ENCODE measurements around the gene ALDH18A1.

Gene ALDH18A1

GRCh38 chr10:95663496-95663895, 7.0 kb upstream of the ALDH18A1 start:
- H3K4me1 Mint-ChIP-seq (ENCODE audit: low read depth): no peaks in the 10 kb centered on the region
- DNase-seq (ENCODE audit: low spot score): no peak
- no peaks in the 10 kb centered on the region for H3K27me3 Mint-ChIP-seq (ENCODE audit: low read depth)
- H3K36me3 Mint-ChIP-seq (ENCODE audit: low read depth): peaks cover 26% of the 10 kb centered on the region
- no peak overlapping the region for H3K27ac Mint-ChIP-seq
- H3K4me3 Mint-ChIP-seq: no peak overlapping the region
- no peaks in the 10 kb centered on the region for H3K9me3 Mint-ChIP-seq

- DNase-seq (ENCODE audit: low spot score): no peak
- H3K4me3 Mint-ChIP-seq: no peak overlapping the region
- H3K27ac Mint-ChIP-seq: no peak overlapping the region
- no peaks in the 10 kb centered on the region for H3K9me3 Mint-ChIP-seq
- H3K27me3 Mint-ChIP-seq (ENCODE audit: low read depth): no peaks in the 10 kb centered on the region
- peaks cover 13% of the 10 kb centered on the region for H3K36me3 Mint-ChIP-seq (ENCODE audit: low read depth)
- peaks cover 4% of the 10 kb centered on the region for H3K4me1 Mint-ChIP-seq (ENCODE audit: low read depth)
Observed at GRCh38 chr10:95661818-95662217, 5.3 kb upstream of the ALDH18A1 start.

GRCh38 chr10:95660283-95660682, 3.8 kb upstream of the ALDH18A1 start:
- Mint-ChIP-seq H3K4me1 (ENCODE audit: low read depth) (peaks cover 13% of the 10 kb centered on the region), H3K36me3 (ENCODE audit: low read depth) (peaks cover 10% of the 10 kb centered on the region), H3K27ac (no peak overlapping the region), H3K4me3 (no peak overlapping the region), H3K9me3 (no peaks in the 10 kb centered on the region), H3K27me3 (ENCODE audit: low read depth) (no peaks in the 10 kb centered on the region)
- DNase-seq (ENCODE audit: low spot score): no peak

DNA sequence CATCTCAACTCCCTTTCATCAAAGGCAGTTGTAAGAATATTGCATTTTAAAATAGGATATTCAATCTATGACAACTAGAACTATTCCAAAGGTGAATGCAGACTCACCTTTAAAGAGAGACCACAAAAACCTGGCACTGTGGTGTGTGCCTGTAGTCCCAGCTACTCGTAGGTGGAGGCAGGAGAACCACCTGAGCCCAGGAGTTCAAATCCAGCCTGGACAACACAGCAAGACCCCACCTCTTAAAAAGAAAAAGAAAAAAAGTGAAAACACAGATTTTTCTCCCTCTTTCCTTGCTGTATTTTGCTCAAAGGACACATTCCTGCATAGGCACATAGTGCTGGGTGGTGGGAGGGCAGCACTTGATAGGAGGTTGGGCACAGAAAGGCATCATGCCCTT, 739 bp upstream of the ALDH18A1 start:
- H3K9me3 Mint-ChIP-seq: no peaks in the 10 kb centered on the region
- H3K4me3 Mint-ChIP-seq: peak overlapping the region; percentile 93
- DNase-seq (ENCODE audit: low spot score): no peak
- H3K36me3 Mint-ChIP-seq (ENCODE audit: low read depth): peaks cover 22% of the 10 kb centered on the region
- no peak overlapping the region for H3K27ac Mint-ChIP-seq
- H3K27me3 Mint-ChIP-seq (ENCODE audit: low read depth): no peaks in the 10 kb centered on the region
- peaks cover 21% of the 10 kb centered on the region for H3K4me1 Mint-ChIP-seq (ENCODE audit: low read depth)

GRCh38 chr10:95655571-95656290, 780 bp downstream of the ALDH18A1 start:
- DNase-seq (ENCODE audit: low spot score): peak; percentile 51
- H3K27ac Mint-ChIP-seq: peak overlapping the region; percentile 82
- peaks cover 32% of the 10 kb centered on the region for H3K36me3 Mint-ChIP-seq (ENCODE audit: low read depth)
- peaks cover 25% of the 10 kb centered on the region for H3K4me1 Mint-ChIP-seq (ENCODE audit: low read depth)
- H3K9me3 Mint-ChIP-seq: peaks cover 13% of the 10 kb centered on the region
- no peaks in the 10 kb centered on the region for H3K27me3 Mint-ChIP-seq (ENCODE audit: low read depth)
- peak overlapping the region; percentile 93 for H3K4me3 Mint-ChIP-seq

- H3K36me3 Mint-ChIP-seq (ENCODE audit: low read depth): peaks cover 44% of the 10 kb centered on the region
- peaks cover 28% of the 10 kb centered on the region for H3K4me1 Mint-ChIP-seq (ENCODE audit: low read depth)
- DNase-seq (ENCODE audit: low spot score): no peak
- no peak overlapping the region for H3K4me3 Mint-ChIP-seq
- no peaks in the 10 kb centered on the region for H3K27me3 Mint-ChIP-seq (ENCODE audit: low read depth)
- H3K9me3 Mint-ChIP-seq: peaks cover 17% of the 10 kb centered on the region
- H3K27ac Mint-ChIP-seq: no peak overlapping the region
Observed at GRCh38 chr10:95653895-95654294, 2.6 kb downstream of the ALDH18A1 start.

DNA sequence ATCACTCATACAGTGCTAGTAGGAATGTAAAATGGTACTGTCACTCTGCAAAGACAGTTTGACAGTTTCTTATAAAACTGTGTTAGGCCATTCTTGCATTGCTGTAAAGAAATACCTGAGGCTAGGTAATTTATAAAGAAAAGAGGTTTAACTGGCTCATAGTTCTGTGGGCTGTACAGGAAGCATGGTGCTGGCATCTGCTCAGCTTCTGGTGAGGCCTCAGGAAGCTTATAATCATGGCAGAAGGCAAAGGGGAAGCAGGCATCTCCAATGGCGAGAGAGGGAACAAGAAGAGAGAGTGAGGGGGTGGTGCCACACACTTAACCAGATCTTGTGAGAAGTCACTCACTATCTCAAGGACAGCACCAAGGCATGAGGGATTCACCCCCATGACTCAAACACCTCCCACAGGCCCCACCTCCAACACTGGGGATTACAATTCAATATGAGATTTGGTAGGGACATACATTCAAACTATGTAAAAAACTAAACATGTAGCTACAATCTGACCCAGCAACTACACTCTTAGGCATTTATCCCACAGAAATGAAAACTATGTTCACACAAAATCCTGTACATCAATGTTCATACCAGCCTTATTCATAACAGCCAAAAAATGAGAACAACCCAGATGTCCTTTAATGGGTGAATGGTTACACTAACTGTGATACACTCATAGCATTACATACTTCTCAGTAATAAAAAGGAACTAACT, 5.0 kb downstream of the ALDH18A1 start:
- no peaks in the 10 kb centered on the region for H3K27me3 Mint-ChIP-seq (ENCODE audit: low read depth)
- no peak for DNase-seq (ENCODE audit: low spot score)
- no peak overlapping the region for H3K4me3 Mint-ChIP-seq
- peaks cover 28% of the 10 kb centered on the region for H3K4me1 Mint-ChIP-seq (ENCODE audit: low read depth)
- peaks cover 60% of the 10 kb centered on the region for H3K36me3 Mint-ChIP-seq (ENCODE audit: low read depth)
- peaks cover 17% of the 10 kb centered on the region for H3K9me3 Mint-ChIP-seq
- H3K27ac Mint-ChIP-seq: no peak overlapping the region

DNA sequence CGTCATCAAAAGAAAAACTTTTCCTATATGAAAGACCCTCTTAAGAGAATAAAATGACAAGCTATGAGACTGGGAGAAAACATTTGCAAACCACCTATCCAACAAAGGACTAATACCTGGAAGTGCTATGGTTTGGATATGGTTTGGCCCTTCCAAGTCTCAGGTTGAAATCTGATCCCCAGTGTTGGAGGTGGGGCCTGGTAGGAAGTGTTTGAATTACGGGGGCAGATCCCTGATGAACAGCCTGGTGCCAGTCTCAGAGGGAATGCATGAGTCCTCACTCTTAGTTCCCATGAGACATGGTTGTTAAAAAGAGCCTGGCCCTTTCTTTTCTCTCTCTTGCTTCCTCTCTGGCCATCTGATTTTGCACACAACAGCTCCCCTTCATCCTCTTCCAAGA, 6.3 kb downstream of the ALDH18A1 start:
- H3K27ac Mint-ChIP-seq: no peak overlapping the region
- H3K36me3 Mint-ChIP-seq (ENCODE audit: low read depth): peaks cover 70% of the 10 kb centered on the region
- H3K4me3 Mint-ChIP-seq: no peak overlapping the region
- peaks cover 17% of the 10 kb centered on the region for H3K9me3 Mint-ChIP-seq
- H3K27me3 Mint-ChIP-seq (ENCODE audit: low read depth): no peaks in the 10 kb centered on the region
- peaks cover 30% of the 10 kb centered on the region for H3K4me1 Mint-ChIP-seq (ENCODE audit: low read depth)
- DNase-seq (ENCODE audit: low spot score): no peak

- H3K36me3 Mint-ChIP-seq (ENCODE audit: low read depth): peaks cover 72% of the 10 kb centered on the region
- no peaks in the 10 kb centered on the region for H3K27me3 Mint-ChIP-seq (ENCODE audit: low read depth)
- H3K4me1 Mint-ChIP-seq (ENCODE audit: low read depth): peaks cover 32% of the 10 kb centered on the region
- no peak overlapping the region for H3K27ac Mint-ChIP-seq
- H3K4me3 Mint-ChIP-seq: no peak overlapping the region
- H3K9me3 Mint-ChIP-seq: peaks cover 17% of the 10 kb centered on the region
- DNase-seq (ENCODE audit: low spot score): no peak
Observed at GRCh38 chr10:95648138-95648537, 8.4 kb downstream of the ALDH18A1 start.

DNA sequence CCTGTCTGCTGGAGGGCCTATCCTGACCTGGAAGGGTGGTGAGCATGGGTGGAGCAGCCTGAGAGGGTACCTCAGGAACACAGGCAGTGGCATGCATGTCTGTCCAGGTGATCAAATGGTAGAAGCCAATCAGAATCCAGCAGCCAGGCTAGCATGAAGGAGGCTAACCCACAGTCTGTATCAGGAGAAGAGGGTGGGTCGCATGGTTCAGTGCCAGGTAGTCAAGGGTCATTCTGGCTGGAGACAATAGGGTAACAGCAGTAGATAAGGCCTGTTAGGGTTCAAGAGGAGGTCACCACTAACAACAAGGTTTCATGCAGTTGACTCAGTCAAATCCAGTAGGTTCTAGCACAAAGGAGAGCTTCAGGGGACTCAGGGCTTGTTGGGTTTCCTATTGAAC, 10.4 kb downstream of the ALDH18A1 start:
- peaks cover 7% of the 10 kb centered on the region for H3K9me3 Mint-ChIP-seq
- H3K27me3 Mint-ChIP-seq (ENCODE audit: low read depth): no peaks in the 10 kb centered on the region
- no peak overlapping the region for H3K4me3 Mint-ChIP-seq
- H3K36me3 Mint-ChIP-seq (ENCODE audit: low read depth): peaks cover 59% of the 10 kb centered on the region
- H3K27ac Mint-ChIP-seq: no peak overlapping the region
- DNase-seq (ENCODE audit: low spot score): no peak
- peaks cover 31% of the 10 kb centered on the region for H3K4me1 Mint-ChIP-seq (ENCODE audit: low read depth)

DNA sequence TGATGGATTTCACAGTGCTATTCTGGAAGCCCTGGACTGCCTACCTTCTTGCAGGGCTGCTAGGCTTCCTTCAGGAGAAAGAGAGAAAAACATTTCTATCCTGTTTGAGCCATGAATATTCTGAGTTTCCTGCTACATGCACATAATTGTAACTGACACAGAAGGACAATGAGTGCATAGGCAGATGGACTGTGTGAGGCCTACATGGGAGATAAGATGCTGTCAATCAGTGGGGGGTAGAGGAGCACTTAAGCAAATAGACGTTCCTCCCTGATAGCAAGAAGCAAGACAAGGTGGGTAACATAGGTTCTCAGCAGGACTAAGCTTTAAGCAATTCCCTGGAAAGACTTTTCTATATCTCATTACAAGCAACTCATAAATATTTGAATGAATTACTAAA, 11.6 kb downstream of the ALDH18A1 start:
- no peak for DNase-seq (ENCODE audit: low spot score)
- H3K9me3 Mint-ChIP-seq: no peaks in the 10 kb centered on the region
- no peak overlapping the region for H3K27ac Mint-ChIP-seq

DNA sequence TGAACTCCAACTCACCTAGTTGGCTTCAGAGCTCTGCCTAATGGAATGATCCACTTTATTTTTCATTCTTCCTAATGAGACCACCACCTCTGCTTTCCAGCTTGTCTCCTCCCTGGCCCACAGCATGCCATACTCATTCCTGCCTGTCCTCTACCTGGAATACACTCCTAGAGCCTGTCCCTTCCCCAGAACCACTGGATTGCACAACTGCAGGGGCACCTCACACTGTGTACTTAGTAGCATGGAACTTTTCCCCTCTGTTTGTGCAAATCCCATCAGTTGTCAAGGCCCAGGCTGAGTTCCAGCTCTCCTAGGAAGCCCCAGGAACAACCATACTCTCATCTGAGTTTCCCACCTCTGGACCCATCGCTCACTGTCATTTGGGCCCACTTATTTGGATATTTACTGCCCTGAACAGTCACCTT, 15.6 kb downstream of the ALDH18A1 start:
- H3K27ac Mint-ChIP-seq: no peak overlapping the region
- no peaks in the 10 kb centered on the region for H3K9me3 Mint-ChIP-seq
- DNase-seq (ENCODE audit: low spot score): no peak
- H3K36me3 Mint-ChIP-seq (ENCODE audit: low read depth): peaks cover 45% of the 10 kb centered on the region
- H3K4me1 Mint-ChIP-seq (ENCODE audit: low read depth): peaks cover 16% of the 10 kb centered on the region
- H3K27me3 Mint-ChIP-seq (ENCODE audit: low read depth): no peaks in the 10 kb centered on the region
- no peak overlapping the region for H3K4me3 Mint-ChIP-seq

More for the DNA sequence above, 11.6 kb downstream of the ALDH18A1 start:
- Mint-ChIP-seq H3K27me3 (ENCODE audit: low read depth) (no peaks in the 10 kb centered on the region), H3K4me1 (ENCODE audit: low read depth) (peaks cover 27% of the 10 kb centered on the region), H3K36me3 (ENCODE audit: low read depth) (peaks cover 54% of the 10 kb centered on the region), H3K4me3 (no peak overlapping the region)

DNA sequence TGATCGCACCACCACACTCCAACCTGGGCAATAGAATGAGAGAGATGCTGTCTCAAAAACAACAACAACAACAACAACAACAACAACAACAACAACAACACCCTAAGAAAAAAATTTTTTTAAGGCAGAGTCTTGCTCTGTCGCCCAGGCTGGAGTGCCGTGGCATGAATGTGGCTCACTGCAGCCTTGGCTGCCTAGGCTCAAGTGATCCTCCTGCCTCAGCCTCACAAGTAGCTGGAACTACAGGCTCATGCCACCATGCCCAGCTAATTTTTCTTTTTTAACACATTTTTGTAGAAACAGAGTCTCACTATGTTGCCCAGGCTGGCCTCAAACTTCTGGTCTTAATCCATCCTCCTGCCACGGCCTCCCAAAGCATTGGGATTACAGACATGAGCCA, 18.6 kb downstream of the ALDH18A1 start:
- Mint-ChIP-seq H3K27me3 (ENCODE audit: low read depth) (no peaks in the 10 kb centered on the region), H3K9me3 (no peaks in the 10 kb centered on the region), H3K4me3 (no peak overlapping the region), H3K27ac (no peak overlapping the region), H3K36me3 (ENCODE audit: low read depth) (peaks cover 50% of the 10 kb centered on the region), H3K4me1 (ENCODE audit: low read depth) (no peaks in the 10 kb centered on the region)
- no peak for DNase-seq (ENCODE audit: low spot score)

- Mint-ChIP-seq H3K27me3 (ENCODE audit: low read depth) (no peaks in the 10 kb centered on the region), H3K36me3 (ENCODE audit: low read depth) (peaks cover 48% of the 10 kb centered on the region), H3K4me1 (ENCODE audit: low read depth) (no peaks in the 10 kb centered on the region), H3K27ac (no peak overlapping the region), H3K4me3 (no peak overlapping the region), H3K9me3 (no peaks in the 10 kb centered on the region)
- DNase-seq (ENCODE audit: low spot score): no peak
Observed at GRCh38 chr10:95637140-95637539, 19.4 kb downstream of the ALDH18A1 start.
